ENCODE data around the gene CA12. TPM values are rescaled to one million over a fixed set of nuclear protein-coding genes. Genes with fewer than 3 reads are reported as not detected.
"Not testable (repeated sequence)": the region's sequence is repeated elsewhere in the genome, so short reads cannot be mapped to it uniquely, and the experiment has no call there.

Gene CA12
- total RNA-seq, 1 experiment from 2014 or later = 33.0 TPM

GRCh38 chr15:63360170-63360569 lies 21.5 kb downstream of the CA12 start:
- DNase-seq (ENCODE audit: extremely low read depth, low read depth) = no peak

- DNase-seq (ENCODE audit: extremely low read depth, low read depth) = no peak
Measured at GRCh38 chr15:63358241-63359029, 23.2 kb downstream of the CA12 start.

GRCh38 chr15:63357731-63358130 lies 23.9 kb downstream of the CA12 start:
- DNase-seq (ENCODE audit: extremely low read depth, low read depth) = no peak

- DNase-seq (ENCODE audit: extremely low read depth, low read depth) = no peak
Measured at GRCh38 chr15:63357061-63357460, 24.6 kb downstream of the CA12 start.

GRCh38 chr15:63354821-63355650 lies 26.6 kb downstream of the CA12 start:
- no peak for DNase-seq (ENCODE audit: extremely low read depth, low read depth)

GRCh38 chr15:63353887-63354286 lies 27.8 kb downstream of the CA12 start:
- DNase-seq (ENCODE audit: extremely low read depth, low read depth) = no peak

GRCh38 chr15:63353261-63353660 lies 28.4 kb downstream of the CA12 start:
- no peak for DNase-seq (ENCODE audit: extremely low read depth, low read depth)

- no peak for DNase-seq (ENCODE audit: extremely low read depth, low read depth)
Measured at GRCh38 chr15:63352808-63353207, 28.8 kb downstream of the CA12 start.

- DNase-seq (ENCODE audit: extremely low read depth, low read depth) = no peak
Measured at GRCh38 chr15:63351170-63351569, 30.5 kb downstream of the CA12 start.

- DNase-seq (ENCODE audit: extremely low read depth, low read depth) = no peak
Measured at GRCh38 chr15:63350178-63350621, 31.4 kb downstream of the CA12 start.

- no peak for DNase-seq (ENCODE audit: extremely low read depth, low read depth)
Measured at GRCh38 chr15:63349621-63350020, 32.0 kb downstream of the CA12 start.

GRCh38 chr15:63349156-63349555 lies 32.5 kb downstream of the CA12 start:
- no peak for DNase-seq (ENCODE audit: extremely low read depth, low read depth)

- DNase-seq (ENCODE audit: extremely low read depth, low read depth) = peak; percentile 12
Measured at GRCh38 chr15:63348392-63348791, 33.3 kb downstream of the CA12 start.

GRCh38 chr15:63347074-63347857 lies 34.4 kb downstream of the CA12 start:
- DNase-seq (ENCODE audit: extremely low read depth, low read depth) = no peak

GRCh38 chr15:63345391-63345752 lies 36.3 kb downstream of the CA12 start:
- no peak for DNase-seq (ENCODE audit: extremely low read depth, low read depth)

- DNase-seq (ENCODE audit: extremely low read depth, low read depth) = no peak
Measured at GRCh38 chr15:63344731-63345390, 36.8 kb downstream of the CA12 start.

- DNase-seq (ENCODE audit: extremely low read depth, low read depth) = not testable (repeated sequence)
Measured at GRCh38 chr15:63342996-63343562, 38.6 kb downstream of the CA12 start.

- no peak for DNase-seq (ENCODE audit: extremely low read depth, low read depth)
Measured at GRCh38 chr15:63341898-63342297, 39.7 kb downstream of the CA12 start.

- DNase-seq (ENCODE audit: extremely low read depth, low read depth) = no peak
Measured at GRCh38 chr15:63340878-63341277, 40.8 kb downstream of the CA12 start.

- DNase-seq (ENCODE audit: extremely low read depth, low read depth) = no peak
Measured at GRCh38 chr15:63340353-63340752, 41.3 kb downstream of the CA12 start.

Data from NCI-H460 (cell line).